Stimulated activated CD8-positive, alpha-beta memory T cell treated with anti-CD3 and anti-CD28 coated beads, Interleukin-7, amount 100 ng/mL, for 1 hour (primary cell): ENCODE results near the gene ATG2A.
"Not testable (repeated sequence)": the region's sequence is repeated elsewhere in the genome, so short reads cannot be mapped to it uniquely, and the experiment has no call there.

Source experiments
- DNase-seq, 2 donors: peaks; one replicate each; pipeline ENCODE4 v3.0.0-alpha.2; 2020; ENCODE audit warnings: low read depth in 2 of 2

ATG2A gene

DNA sequence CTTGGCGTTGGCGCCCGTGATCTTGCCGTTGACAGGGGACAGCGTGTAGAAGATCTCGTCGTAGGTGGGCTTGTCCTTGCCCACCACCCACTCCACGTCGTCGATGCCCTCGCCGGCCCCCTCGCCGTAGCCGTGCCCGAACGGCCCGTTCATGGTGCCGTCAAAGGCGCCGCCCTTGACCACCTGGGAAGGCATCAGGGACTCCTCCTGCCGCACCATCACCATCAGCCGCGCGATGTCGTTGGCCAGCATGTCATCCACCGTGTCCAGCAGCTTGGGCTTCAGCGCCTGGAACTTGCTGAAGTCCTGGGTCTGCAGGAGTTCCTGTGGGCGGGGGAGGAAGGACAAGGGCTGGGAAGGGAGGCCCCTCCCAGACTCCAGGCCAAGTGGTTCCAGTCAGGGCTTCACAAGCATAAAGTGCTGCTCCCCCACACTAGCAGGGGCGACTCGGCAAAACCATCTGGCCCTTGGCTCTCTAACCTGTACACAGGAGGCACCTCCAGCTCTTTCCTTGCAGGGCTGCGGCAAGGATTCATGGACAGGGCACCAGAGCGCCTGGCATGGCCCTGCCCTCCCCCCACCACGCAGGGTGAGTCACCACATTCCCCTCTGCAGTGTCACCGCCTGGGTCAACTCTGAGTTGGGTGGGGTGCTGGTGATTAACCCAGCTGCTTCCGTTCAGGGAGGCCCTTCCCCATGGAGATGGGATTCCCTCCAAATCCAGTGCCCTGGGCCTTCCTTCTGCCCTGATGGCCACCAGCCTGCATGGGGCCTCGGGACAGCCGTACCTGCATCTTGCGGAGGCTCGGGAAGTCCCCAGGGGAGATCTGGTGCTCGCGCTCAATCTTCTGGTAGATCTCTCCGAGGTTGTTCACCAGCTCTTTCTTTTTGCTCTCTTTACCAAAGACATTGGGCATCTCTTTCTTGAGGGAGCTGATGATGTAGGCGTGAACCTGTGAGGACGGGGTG, 62.2 kb downstream of the ATG2A start:
- no peak for DNase-seq

DNA sequence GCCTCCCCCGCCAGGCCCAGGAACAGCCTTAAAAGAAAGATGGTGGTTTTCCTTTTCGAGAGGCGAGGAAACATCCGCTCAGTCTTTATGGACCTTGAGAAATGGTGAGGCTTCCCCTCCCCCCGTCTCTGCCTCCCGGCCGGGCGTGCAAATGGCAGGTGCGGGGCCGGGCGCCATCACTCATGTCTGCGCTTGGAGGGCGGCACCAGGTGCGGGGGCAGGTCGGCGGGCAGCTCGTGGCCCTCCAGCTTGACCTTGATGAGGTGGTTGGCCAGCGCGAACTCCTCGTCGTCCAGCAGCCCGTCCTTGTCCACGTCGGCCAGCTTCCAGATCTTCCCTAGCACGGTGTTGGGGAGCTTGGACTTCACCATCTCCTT, 62.9 kb downstream of the ATG2A start:
- DNase-seq, result no peak

DNA sequence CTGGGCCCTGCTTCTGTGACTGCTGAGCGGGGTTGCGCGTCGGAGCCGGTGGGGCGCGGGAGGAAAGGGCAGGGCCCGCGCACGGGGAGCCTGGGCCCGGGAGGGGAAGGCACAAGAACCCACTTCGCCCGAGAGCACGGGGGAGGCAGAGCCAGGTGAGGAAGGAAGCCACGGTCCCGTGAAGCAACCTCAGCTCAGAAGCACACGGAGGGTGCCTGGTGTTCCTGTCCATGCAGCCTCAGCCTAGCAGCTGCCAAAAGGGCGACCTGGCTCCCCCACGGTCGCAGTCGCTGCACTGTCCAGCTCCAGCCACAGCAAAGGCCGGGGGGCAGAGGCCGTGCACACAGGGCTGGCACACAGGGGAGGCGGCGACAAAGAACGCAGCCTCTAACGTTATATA, 63.3 kb downstream of the ATG2A start:
- no peak for DNase-seq

DNA sequence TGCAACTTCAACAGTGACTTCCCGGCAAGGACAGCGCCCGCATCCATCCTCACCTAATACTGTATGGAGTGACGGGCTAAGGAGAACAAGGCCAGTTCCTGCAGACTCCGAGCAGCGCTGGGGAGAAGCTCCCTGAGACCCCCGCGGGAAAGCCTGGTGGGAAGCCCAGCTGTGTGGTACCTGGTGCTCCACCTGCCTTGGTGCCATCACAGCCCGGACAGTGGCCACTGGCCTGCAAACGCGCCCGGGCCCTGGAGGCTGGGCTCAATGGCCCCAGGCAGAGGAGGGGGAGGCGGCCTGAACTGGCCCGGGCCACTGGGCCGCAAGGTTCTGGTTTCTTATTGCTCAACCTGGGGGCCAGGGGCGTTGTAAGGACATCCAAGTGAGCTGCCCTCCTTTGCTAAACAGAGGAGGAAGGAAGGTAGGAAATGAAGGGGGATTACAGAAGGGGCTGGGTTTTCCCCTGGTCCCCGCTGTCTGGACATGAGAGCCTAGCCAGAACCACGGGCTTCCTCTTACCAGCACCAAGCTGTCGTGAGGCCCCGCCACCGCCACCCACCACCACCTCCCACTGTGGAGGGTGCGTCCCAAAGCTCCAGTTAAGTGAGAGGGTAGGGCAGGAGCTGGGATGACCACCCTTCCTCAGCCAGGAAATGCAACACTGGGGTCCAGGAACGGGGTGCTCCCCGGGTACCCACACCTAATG, 64.1 kb downstream of the ATG2A start:
- no peak for DNase-seq

DNA sequence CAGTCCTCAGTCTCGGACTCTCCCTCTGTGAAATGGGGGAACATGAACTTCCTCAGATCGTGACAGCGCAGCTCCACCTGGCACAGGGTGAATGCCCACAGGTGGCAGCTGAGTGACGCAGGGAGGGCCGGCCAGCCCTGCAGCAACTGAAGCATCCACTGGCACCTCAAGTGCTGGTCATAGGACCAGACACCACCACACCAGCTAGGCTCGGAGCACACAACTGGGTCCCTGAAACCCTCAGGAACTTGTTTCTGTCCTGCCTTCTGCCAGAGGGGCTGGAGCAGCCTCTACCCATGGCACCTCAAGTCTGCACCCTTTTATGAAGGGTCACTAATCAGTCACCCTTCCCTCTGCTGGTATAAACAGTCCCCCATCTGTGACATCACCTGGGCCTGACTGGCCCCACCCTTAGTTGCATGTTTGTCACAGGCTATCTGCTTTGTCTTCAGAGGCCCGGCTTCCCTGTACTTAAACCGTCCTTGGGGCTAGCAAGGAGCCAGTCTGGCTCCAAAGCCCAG, 65.1 kb downstream of the ATG2A start:
- DNase-seq, result no peak

DNA sequence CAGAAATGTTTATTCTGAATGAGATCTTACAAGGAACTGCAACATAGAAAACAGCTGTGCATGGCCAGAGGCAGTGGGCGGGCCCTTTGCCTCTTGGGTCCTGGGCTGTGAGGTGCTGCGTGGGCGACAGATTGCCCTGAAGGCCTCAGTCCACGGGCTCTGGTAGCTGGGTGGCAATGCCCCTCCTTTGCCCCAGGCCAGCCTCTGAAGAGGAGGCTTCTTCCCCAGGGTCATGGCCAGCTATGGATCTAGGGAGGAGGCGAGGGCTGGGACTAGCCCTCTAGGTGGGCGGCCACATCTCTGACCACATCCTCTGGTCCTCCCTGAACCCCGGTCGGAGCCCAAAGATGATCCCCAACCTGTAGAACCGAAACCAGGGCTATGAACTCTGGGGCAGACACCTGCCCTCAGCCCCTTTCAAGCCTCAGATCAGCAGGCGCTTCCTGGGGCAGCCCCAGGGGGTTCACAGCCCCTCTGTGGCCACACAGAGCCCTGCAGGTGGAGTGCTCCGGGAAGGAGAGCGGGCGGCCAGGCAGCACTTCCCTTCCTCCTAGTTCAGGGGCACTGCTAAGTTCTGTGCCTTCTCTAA, 65.9 kb downstream of the ATG2A start:
- DNase-seq, result no peak

GRCh38 chr11:64849598-64850356, 67.2 kb downstream of the ATG2A start:
- DNase-seq, result no peak

- DNase-seq, result no peak
Measured at GRCh38 chr11:64848826-64849597, 68.0 kb downstream of the ATG2A start.

DNA sequence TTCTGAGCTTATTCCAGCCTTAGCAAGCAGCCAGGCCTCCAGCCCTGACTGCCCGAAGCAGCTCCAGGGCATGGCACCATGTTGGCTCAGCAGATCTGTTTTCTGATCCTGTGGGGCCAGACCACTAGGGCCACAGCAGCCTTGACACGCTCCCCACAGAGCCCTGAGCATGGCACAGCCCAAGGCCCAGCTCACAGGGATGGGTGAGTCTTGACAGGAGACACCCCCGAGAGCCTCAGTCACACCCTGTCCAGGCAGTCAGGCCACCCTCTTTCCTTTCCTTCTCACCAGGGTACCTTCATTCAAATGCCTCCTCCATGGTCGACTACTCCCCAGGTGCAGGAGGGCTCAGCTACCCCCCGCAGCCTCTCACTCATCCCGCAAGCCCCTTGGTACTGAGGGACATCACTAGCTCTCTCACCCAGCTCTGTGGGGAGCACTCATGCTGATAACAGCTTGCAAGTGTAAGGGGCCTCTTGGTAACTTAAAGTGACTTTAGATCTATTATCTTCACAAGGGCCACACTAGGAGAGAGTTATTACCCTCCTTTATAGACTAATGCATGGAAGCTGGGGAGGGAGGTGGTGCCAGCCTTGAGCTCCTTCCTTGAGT, 68.7 kb downstream of the ATG2A start:
- DNase-seq, result no peak

DNA sequence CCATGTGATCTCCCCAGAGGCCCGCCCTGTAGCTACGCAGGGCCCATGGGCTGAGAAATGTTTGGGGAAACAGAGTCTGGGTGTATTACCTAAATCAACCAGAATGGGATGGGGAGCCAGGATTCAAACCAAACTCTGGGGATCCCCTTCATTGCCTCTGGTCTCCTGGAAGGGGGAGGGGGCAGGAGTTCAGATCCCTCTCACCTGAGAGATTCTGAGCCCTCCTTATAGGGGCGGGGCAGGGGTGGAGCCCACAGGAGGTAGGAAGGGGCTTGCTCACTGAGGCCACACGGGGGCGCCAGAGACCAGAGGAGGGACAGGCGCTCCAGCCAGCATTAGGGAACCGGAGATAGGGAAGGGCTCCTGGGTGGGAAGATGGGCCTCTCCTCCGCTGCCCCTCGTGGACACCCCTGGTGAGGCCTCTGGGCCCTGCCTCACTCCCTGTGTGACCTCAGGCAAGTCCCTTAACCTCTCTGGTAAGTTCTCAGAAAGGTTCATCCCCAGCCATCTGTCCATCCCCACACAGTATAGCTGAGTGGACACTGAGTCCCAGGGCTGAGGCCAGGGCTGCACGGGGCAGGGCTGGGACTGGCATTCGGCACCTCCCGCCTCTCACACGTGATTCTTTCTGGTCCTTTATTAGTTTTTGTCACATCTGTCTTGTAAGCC, 69.9 kb downstream of the ATG2A start:
- peak; percentile 79 to 88 for DNase-seq

- not testable (repeated sequence) for DNase-seq
Measured at GRCh38 chr11:64845776-64846129, 71.3 kb downstream of the ATG2A start.

DNA sequence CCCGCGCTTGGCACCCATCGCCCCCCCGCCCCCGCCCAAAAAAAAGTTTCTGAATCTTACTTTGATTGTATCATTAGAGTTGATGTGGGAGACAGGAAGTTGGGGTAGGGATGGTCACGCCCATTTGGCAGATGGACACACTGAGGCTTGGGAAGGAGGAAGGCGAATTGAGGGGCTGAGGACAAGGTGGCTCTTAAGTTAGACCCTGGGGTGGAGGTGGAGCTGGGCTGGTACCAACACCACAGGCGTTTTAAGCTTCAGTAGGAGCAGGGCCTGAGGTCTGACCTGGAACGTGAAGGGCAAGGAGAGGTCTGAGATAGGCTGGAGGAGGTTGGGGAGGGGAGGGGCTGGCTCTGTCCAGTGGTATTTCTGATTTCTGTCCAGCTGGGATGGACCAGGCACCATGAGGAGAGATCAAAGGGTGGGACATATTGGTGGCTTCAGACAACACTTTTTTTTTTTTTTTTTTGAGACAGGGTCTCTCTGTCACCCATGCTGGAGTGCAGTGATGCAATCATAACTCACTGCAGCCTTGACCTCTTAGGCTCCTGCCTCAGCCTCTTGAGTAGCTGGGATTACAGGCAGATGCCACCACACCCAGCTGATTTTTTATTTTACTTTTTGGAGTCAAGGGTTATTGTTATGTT, 71.8 kb downstream of the ATG2A start:
- DNase-seq, result no peak
